Left forelimb (tissue), 1 donor: ENCODE data around the gene SP2.

ENCODE experiments used
- DNase-seq: peaks from one replicate; pipeline ENCODE4 v3.0.0-alpha.2; 2018; ENCODE audit warnings: low spot score

The SP2 gene

GRCh38 chr17:47973541-47973940 is 77.5 kb downstream of the SP2 start:
- no peak for DNase-seq

- DNase-seq: no peak
Observed at GRCh38 chr17:47975189-47975822, 79.3 kb downstream of the SP2 start.

DNA sequence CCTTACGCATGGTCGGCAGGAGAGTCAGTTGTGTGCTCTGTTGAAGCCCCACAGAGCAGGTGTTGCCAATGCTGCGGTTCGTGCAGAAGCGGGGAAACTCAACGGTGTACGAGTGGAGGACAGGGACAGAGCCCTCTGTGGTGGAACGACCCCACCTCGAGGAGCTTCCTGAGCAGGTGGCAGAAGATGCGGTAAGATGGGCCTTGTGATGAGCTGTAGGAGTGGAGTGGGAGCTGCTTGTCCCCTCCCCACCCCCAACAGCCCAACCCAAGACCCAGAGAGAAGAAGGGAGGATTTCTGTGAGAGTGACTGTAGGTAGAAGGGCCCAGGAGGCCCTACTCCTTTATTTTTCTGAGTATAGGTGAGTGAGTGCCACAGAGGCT is 79.8 kb downstream of the SP2 start:
- DNase-seq: no peak

DNA sequence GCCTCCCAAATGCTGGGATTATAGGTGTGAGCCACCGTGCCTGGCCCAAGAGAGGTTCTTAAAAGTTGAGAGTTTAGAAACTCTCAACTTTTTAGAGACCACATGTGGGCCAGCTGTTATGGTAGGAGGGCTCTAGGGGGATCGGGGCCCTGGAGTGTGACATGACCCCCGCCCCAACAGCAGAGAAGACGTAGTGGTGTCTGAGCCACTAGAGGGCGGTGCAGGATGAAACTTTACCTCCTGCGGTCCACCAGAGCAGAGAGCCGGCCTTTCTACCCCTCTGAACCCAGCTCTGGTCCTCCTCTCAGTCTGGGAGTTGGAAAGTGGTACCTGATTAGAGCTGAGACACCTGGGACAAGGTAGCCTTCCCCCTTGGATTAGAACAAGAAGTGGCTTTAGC is 82.3 kb downstream of the SP2 start:
- DNase-seq: peak; percentile 76
